Measurements from ENCODE around the gene TLE1. TPM values are rescaled to one million over a fixed set of nuclear protein-coding genes. Genes with fewer than 3 reads are reported as not detected.
A peak's percentile ranks its signal among the peaks of the same experiment; 100 is the strongest.
"Not testable (repeated sequence)": the region's sequence is repeated elsewhere in the genome, so short reads cannot be mapped to it uniquely, and the experiment has no call there.

TLE1 gene
- total RNA-seq, 1 donor from 2014 or later = 17.9 TPM

GRCh38 chr9:81690251-81690851, 1.0 kb upstream of the TLE1 start:
- H3K27ac ChIP-seq = peak overlapping the region; percentile 82
- intact Hi-C loops (cut with DNase I) = no loop called here

GRCh38 chr9:81689093-81689342, 329 bp downstream of the TLE1 start:
- H3K36me3 ChIP-seq; ATAC-seq; H3K27me3 ChIP-seq (ENCODE audit: low read depth); H3K9me3 ChIP-seq; intact Hi-C loops (cut with DNase I); DNase-seq: not testable (repeated sequence)
- Histone ChIP-seq H3K4me1 (peaks cover 40% of the 10 kb centered on the region), H3K4me3 (peak overlapping the region; percentile 80), H3K27ac (peak overlapping the region; percentile 82)

More at GRCh38 chr9:81690251-81690851, 1.0 kb upstream of the TLE1 start:
- DNase-seq (peak; percentile 53), ATAC-seq (no peak)
- Histone ChIP-seq H3K27me3 (ENCODE audit: low read depth) (no peaks in the 10 kb centered on the region), H3K36me3 (no peaks in the 10 kb centered on the region), H3K4me1 (peaks cover 40% of the 10 kb centered on the region), H3K4me3 (peak overlapping the region; percentile 80), H3K9me3 (no peaks in the 10 kb centered on the region)
- TF ChIP-seq CTCF (IDR thresholded peaks at IDR 0.05) = no peak

- H3K27ac ChIP-seq = peak overlapping the region; percentile 82
- ATAC-seq (peak; percentile 63 to 70), DNase-seq (peak; percentile 78)
- H3K27me3 ChIP-seq (ENCODE audit: low read depth); H3K9me3 ChIP-seq; H3K36me3 ChIP-seq; intact Hi-C loops (cut with DNase I): not testable (repeated sequence)
- peaks cover 37% of the 10 kb centered on the region for H3K4me1 ChIP-seq
- H3K4me3 ChIP-seq = peak overlapping the region; percentile 80
These were observed 870 bp downstream of the TLE1 start for GRCh38 chr9:81688262-81689092.

- no peak for TF ChIP-seq CTCF (IDR thresholded peaks at IDR 0.05)
- H3K27me3 ChIP-seq (ENCODE audit: low read depth) = no peaks in the 10 kb centered on the region
- intact Hi-C loops (cut with DNase I) = no loop called here
- peaks cover 45% of the 10 kb centered on the region for H3K4me1 ChIP-seq
- no peaks in the 10 kb centered on the region for H3K36me3 ChIP-seq
- H3K9me3 ChIP-seq = no peaks in the 10 kb centered on the region
- no peak for ATAC-seq
- peak overlapping the region; percentile 80 for H3K4me3 ChIP-seq
- DNase-seq = peak; percentile 63
- H3K27ac ChIP-seq = peak overlapping the region; percentile 82
These were observed 1.7 kb downstream of the TLE1 start for GRCh38 chr9:81687521-81688261.

GRCh38 chr9:81686614-81687520, 2.5 kb downstream of the TLE1 start:
- peak overlapping the region; percentile 82 for H3K27ac ChIP-seq
- intact Hi-C loops (cut with DNase I) = no loop called here
- peak overlapping the region; percentile 80 for H3K4me3 ChIP-seq
- DNase-seq (peak; percentile 84), ATAC-seq (peak; percentile 24 to 54)
- TF ChIP-seq CTCF (IDR thresholded peaks at IDR 0.05) = peak; percentile 75
- H3K36me3 ChIP-seq = peaks cover 2% of the 10 kb centered on the region
- no peaks in the 10 kb centered on the region for H3K27me3 ChIP-seq (ENCODE audit: low read depth)
- H3K9me3 ChIP-seq = no peaks in the 10 kb centered on the region
- H3K4me1 ChIP-seq = peaks cover 52% of the 10 kb centered on the region
